Uterus (tissue), 2 donors: Measurements from ENCODE around the gene UACA.

Source experiments
- CTCF ChIP-seq, 4 experiments: fragments of 200-600 bp in 2 of 4; fragments of 450-650 bp in 2 of 4; sonication (generic) in 2 of 4; IDR thresholded peaks; one replicate each; pipeline ENCODE4 v1.5.1; 2016 to 2019; ENCODE audit warnings: antibody characterized with exemption in 4 of 4, mild to moderate bottlenecking in 2 of 4, moderate library complexity in 1 of 4
- POLR2A ChIP-seq, 2 donors: fragments of 450-650 bp; IDR thresholded peaks; one replicate each; pipeline ENCODE4 v1.6.1; 2016; ENCODE audit warnings: antibody characterized with exemption in 2 of 2, mild to moderate bottlenecking in 1 of 2, moderate library complexity in 1 of 2

GRCh38 chr15:70799667-70800450 is 36.5 kb upstream of the UACA start:
- TF ChIP-seq POLR2A (IDR thresholded peaks at IDR 0.05) (no peak), CTCF (IDR thresholded peaks at IDR 0.05) (no peak)
